ENCODE measurements around the gene SAPCD1.
"Not testable (repeated sequence)": the region's sequence is repeated elsewhere in the genome, so short reads cannot be mapped to it uniquely, and the experiment has no call there.

SAPCD1 gene

DNA sequence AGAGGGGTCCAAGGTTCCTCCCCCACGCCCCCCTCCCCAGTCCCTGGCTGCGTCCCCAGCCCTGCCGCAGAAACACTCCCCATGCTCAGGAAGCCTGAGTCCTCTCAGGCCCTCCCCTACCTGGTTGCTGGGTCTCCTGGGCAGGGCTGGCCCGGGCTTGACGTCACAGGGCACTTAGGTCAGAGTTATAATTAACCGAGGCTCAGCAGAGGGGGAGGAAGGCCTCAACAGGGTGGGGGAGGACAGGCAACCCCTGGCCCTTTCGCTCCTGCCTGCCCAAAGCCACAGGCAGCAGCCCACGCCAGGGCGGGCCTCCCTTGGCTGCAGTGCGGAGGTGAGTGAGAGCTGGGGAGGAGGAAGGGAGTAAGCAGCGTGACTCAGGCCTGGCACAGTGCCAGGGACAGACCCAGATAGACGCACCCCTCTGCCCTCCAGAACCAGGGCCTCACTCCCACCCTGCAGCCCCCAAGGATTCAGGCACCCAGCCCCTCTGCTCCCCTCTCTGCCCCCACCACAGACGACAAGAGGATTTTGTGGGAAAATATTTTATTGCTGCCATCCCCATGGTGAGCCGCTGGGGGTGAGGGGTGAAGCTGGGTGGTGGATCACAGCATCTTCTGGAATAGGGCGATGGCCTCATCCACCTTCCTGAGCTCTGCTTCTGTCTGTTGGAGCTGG is 14.7 kb downstream of the SAPCD1 start, which contains the start of gene VWA7:
Gene VWA7 (minus strand): TSS at position 340 of the 678 bp plus-strand sequence. CDS start 549 bp downstream, outside the sequence.
- DNase-seq (ENCODE audit: low spot score) (peak; percentile 91), FAIRE-seq (peak; percentile 73)

DNA sequence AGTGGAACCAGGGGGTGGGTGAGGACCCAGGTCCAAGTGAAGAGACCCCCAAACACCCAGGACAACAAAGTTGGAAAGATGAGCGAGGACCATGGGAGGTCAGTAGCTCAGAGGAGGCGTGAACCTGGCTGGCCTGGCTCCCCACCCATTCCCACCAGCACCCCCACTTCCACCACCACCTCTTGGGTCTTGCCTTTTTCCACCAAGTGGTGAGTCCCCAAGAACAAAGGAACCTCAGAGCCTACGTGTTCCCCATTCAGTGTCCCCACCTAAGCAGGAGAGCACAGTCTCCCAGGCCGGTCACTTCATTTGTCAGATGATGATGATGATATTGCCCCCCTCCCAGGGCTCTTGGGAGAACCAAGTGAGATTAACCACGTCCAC is 15.2 kb downstream of the SAPCD1 start:
- FAIRE-seq (no peak), DNase-seq (ENCODE audit: low spot score) (no peak)

DNA sequence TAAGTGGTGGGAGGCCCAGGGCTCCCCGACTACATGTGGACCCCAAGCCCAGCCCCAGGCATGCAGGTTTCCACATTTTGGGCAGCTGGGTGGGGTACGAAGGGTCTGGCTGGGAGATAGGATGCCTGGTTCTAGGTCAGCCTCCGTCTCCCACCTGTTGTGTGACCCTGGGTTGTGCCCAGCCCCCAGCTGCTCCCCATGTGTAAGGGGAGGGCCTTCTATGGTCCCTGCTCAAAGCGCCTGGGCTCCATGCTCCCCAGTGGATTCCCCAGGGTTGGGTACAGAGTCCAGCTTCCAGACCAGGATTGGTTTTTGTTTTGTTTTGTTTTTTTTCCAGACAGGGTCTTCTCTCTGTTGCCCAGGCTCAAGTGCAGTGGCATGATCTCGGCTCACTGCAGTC is 15.7 kb downstream of the SAPCD1 start:
- FAIRE-seq, result no peak
- no peak for DNase-seq (ENCODE audit: low spot score)

DNA sequence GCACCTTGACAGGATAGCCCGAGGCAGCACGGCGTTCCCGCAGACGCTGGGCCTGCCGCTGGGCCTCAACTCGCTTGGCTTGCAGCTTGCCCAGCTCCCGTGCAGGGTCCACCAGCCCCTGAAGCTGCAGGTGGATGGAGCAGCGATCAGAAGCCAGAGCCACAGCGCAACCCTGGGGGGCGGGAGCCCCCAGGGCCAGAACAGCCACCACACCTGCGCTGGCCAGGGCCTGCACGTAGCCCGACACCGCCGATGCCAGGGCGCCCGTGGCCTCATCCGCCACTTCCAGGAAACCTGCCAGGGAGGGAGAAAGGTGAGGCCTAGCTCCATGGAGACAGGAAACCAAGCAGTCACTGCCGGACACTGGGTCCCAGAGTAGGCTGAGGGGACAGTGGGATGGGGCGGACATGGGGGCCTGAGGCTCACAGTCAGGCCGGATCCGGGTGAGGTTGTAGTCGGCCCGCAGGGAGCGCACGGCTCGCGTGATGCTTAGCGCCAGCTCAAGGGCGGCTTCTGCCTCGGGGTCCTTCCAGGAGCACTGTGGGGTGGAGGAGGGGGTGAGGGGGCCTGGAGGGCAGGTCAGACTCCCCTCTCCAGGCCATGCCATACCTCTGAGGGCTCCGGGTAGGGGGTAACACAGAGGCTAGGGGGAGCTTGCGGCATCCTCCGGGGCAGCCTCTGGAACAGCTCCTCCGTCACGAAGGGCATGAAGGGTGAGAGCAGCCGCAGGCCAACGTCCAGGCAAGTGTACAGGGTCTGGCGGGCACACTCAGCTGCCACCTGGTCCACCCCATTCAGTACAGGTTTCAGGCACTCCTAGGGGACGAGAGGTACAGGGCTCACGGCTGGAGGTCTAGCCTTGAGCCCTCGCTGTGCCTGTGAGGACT is 16.8 kb downstream of the SAPCD1 start:
- FAIRE-seq, result no peak
- no peak for DNase-seq (ENCODE audit: low spot score)

DNA sequence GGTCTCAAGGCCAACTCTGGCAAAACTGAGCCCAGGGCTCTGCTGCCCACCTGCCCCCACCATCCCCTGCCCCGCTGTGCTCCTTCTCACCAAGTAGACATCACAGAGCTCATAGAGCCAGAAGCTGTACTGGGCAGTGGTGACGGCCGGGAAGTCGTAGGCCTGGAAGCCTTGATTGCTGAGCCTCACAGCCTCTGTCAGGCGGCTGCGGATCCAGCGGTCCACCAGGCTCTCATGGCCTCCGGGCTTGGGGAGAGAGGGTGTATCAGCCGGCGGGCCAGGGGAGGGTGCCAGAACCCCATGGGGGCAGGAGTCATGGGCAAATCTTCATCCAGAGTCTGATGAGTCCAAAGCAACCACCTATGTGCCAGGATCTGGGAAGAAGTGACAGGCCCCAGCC is 17.5 kb downstream of the SAPCD1 start:
- FAIRE-seq, result no peak
- no peak for DNase-seq (ENCODE audit: low spot score)

DNA sequence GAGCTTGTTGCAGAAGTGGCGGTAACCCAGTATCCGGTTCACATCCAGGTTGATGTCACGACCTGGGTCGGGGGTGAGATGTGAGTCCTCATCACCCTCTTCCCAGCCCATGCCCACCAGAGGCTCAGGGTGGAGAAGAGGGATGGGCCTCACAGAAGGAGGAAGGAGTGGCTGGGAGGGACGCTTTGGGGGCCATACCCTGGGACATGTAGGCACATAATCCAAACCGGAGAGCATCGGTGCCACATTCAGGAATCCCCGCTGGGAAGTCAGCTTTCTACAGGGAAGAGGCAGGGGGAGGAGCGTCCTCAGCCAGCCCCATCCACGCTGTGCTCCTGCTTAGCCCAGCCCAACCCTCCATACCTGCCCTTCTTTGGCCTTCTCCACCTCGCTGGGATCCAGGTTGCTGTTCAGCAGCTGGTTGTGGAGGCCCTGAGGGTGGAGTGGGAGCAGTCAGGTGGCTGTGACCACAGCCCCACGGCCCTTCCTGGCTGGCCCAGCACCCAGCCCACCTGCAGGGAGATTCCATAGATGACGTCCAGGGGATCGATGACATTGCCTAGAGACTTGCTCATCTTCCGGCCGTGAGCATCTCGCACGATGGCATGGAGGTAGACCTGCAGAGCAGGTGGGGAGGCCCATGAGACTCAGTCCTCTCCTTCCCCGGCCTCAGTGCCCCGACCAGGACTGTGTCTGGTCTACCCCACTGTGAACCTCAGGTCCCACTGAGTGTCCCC is 18.2 kb downstream of the SAPCD1 start:
- FAIRE-seq, result no peak

DNA sequence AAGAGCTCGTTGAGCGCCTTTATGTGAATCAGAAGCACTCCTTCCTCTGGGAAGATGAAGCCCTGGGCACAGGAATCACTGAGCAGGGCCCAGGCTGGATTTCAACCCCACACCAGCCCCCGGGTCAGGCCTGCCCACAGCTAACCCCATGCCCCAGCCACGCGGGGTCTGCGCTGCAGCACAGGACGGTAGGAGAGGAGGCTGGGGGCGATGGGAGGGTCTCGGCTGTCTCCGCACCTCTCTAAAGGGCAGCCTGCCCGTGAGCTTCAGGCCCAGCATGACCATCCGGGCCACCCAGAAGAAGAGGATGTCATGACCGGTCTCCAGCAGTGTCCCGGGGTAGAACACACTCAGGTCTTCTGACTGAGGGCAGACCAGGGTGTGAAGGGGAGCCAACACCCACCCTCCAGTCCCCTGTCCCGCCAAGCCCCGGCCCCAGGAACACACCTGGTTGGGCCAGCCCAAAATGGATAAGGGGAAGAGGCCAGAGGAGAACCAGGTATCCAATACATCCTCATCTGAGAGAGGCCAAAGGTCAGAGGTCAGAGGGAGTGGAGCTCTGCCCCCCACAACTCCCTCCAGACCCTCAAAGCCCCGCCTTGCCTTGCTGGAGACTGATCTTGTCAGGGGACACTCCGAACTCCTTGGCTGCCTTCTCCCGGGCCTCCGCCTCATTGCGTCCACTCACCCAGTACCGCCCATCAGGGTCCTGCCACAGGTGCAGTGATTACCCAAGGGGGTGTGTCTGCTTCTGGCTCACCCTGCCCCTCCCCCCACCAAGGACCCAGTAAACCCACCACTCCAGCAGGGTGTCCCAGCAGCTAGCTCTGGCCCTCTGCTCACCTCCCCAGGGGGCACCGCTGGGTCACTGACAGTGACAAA is 19.0 kb downstream of the SAPCD1 start:
- DNase-seq (ENCODE audit: low spot score) (no peak), FAIRE-seq (no peak)

More for the DNA sequence above, 18.2 kb downstream of the SAPCD1 start:
- no peak for DNase-seq (ENCODE audit: low spot score)

DNA sequence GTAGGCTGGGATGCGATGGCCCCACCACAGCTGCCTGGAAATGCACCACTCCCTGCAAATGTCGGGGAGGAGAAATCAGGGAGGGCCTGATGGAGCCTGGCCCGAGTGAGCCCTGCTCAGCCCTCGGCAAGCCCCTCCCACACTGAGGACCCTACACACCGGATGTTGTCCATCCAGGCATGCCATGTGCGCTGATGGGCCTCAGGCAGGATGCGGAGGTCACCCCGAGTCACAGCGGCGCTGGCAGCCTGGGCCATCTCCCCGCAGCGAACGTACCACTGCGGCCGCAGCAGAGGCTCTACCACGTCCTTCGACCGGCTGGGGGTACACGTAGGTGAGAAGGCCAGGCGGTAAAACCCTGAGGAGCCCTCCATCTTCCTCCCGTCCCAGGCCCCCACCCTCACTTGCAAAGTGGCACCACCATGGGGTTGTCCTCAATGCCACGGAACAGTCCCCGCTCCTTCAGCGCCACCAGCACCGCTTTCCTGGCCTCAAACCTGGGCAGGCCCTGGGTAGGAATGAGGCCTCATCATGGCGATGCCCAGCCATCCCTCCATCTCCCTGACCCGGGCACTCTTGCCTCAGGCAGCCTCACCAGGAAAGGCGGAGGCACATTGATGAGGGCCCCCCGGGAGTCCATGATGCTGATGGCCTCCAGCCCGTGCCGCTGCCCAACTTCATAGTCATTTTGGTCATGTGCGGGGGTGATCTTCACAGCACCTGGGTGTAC is 19.8 kb downstream of the SAPCD1 start:
- DNase-seq (ENCODE audit: low spot score) (no peak), FAIRE-seq (no peak)

DNA sequence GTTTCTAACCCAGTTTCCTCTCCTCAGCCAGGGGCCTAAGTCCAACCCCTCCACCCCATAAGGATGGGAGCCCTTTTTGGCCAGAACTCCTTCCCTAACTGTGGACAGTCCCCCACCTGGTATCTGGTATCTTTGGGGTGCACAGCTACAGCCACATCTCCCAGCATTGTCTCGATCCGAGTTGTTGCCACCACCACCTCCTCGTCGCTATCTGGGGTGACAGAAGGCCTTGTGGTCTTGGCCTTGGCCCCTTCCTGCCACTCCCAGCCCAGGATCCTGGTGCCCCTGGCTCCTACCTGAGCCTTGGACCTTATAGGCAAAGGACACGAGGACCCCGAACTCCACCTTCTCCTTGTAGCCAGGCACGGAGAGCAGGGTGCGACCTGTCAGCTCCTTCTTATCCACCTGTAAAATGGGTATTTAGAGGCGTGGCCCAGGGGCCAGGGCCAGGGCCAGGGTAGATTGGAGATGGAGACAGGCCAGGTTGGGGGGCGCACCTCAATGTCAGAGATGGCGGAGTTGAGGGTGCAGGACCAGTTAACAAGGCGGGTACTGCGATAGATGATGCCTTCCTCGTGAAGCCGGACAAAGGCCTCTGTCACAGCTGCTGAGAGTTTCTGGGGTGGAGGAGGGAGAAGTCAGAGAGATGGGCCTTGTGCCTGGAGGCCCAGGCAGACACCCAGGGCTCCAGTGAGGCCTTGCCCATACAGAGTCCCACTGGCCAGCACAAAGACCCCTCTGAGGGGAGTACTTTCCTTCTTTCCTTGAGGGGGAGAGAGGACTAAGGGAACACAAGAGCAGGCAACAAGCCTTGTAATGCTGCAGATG is 21.9 kb downstream of the SAPCD1 start:
- DNase-seq (ENCODE audit: low spot score), result no peak

DNA sequence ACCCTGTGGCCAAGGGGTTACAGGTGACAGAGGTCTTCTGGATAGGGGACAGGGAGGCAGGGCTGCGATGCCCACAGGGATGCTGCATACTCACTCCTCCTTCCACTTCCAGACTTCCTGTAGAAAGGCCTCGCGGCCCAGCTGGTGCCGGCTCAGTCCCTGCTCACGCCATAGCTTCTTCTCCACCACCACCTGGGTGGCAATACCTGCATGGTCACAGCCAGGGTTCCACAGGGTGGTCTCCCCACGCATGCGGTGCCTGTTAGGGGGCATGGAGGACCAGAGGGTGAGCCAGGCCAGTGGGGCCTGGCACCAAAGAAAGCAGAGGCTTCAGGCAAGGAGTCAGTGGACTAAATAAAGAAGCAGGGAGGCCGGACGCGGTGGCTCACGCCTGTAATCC is 23.0 kb downstream of the SAPCD1 start:
- FAIRE-seq, result no peak

More for the DNA sequence above, 21.9 kb downstream of the SAPCD1 start:
- no peak for FAIRE-seq

DNA sequence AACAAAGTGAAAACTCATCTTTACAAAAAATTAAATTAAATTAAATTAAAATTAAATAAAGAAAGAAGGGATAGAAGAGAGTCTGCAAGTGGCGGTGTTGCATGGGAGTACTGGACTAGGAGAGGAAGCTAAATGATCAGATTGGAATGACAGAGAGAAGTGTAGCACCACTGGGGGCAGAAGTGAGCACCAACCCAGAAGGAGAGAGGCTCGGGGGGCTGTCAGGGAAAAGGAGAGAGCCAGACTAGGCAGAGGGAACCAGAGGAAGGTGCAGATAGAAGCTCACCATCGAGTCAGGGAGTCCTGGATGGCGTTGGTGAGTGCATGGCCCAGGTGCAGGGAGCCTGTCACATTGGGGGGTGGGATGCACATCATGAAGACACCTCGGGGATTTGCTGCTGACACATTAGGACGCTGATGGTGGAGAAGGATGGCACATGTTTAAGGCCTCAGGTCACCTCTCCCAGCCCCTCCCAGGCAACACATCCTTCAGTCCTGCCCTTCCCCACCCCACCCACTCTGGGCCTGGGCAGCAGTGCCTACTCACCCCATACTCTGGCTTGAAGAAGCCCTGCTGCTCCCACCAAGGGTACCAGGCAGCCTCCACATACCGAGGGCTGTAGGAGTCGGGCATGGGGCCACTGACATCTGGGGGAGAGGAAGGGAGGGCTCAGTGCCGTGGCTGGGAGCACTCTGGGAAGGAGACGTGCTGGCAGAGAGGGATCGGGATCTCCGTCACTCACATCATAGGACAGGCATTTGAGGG is 29.1 kb downstream of the SAPCD1 start:
- no peak for FAIRE-seq
- peak; percentile 16 for DNase-seq (ENCODE audit: low spot score)

More for the DNA sequence above, 23.0 kb downstream of the SAPCD1 start:
- DNase-seq (ENCODE audit: low spot score), result no peak

DNA sequence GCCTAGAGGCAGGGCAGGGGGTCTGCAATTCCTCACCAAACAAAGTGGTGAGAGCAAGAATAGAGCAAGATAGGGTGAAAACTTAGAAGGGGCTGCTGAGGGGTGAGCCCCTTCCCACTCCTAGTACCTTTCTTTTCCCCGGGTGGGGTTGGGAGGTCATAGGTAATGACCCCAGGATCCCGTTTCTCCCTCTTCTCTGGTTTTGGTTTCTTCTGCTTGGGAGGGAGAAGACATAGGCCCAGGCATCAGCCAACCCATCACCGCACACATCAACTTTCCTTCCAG is 29.6 kb downstream of the SAPCD1 start:
- FAIRE-seq (no peak), DNase-seq (ENCODE audit: low spot score) (no peak)

DNA sequence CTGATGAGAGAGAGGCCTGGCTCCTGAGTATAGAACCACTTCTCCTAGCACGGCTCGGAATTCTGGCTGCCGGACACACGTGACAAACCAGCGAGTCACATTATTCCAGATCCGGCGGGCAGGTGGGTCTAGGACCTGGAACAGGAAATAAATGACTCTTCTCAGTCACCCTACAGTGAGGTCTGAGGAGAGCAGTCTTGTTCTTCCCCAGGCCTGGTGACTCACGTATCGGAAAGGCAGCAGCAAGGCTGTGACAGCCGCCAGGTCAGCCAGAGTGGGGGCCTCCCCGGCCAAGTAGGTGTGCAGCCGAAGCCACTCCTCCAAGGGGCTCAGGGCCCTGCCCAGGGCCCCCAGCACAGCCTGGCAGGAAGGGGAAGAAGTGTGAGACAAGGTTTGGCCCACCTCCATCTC is 30.3 kb downstream of the SAPCD1 start:
- peak; percentile 63 for FAIRE-seq

DNA sequence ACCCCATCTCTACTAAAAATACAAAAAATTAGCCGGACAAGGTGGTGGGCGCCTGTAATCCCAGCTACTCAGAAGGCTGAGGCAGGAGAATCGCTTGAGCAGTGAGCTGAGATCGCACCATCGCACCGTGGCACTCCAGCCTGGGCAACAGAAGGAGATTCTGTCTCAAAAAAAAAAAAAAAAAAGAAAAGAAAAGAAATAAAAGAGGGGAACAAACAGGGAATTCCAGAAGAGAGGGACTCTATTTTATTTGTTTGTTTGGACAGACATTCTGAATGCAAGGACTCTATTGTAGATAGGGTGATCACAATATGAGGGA is 31.4 kb downstream of the SAPCD1 start:
- not testable (repeated sequence) for DNase-seq (ENCODE audit: low spot score); FAIRE-seq

More for the DNA sequence above, 30.3 kb downstream of the SAPCD1 start:
- peak; percentile 89 for DNase-seq (ENCODE audit: low spot score)

DNA sequence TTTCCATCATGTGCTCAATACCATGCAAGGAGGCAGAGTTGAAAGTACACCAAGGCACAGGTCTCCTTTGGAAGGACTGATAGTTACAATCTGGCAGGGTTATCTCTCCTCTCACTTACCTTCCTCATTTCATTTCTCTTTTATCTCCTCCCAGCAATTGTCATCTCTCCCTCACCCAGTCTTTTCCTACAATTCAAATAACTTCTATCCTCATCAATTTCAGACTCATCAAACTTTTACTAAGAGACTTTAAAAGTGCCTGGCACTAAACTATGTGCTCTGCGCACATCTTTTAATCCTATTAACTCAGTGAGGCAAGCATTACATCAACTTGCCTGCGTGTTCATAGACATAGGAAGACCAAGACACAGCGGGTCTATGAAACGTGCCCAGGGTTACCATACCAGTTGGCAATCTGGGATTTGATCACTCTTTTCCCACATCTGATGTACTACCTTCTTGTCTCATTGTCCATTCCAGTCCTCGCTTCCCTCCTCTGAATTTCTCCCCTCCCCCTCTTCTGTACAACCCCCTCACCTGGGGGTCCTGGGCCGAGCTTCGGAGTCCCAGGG is 31.9 kb downstream of the SAPCD1 start:
- no peak for FAIRE-seq
- no peak for DNase-seq (ENCODE audit: low spot score)

DNA sequence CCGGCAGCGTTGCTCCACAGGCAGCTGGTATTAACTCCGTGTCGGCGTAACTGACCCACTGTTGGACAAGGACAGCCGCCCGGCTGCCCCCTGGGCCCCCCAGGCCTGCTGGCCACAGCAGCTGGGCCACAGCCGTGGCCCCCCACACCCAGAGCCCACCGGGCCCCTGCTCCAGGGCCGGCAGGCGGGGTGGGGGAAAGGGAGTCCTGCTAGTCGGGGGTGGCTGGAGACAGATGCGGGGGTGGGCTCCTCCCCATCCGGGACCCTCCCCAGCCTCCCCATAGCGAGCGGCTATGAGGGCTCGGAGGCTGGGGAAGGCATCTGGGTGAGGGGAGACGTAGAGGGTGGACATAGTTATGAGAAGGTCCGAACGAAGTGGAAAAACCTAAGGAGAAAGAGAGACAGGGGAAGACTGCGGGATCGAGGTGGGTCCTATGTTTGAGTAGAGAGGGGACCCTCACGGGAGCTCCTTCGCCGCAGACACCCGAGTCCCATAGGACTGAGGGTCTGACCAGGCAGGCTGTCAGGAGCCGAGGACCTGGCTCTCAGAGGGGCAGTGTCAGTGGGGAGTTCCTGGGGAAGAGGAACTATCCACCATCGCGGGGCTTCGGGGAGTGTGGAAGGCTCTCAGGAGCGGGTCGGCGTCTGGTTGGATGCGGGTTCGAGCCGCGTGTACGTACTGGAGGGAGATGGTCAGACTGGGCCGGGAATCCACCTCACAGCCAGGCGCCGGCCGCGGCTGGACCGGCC is 32.6 kb downstream of the SAPCD1 start:
- FAIRE-seq (no peak), DNase-seq (ENCODE audit: low spot score) (no peak)

DNA sequence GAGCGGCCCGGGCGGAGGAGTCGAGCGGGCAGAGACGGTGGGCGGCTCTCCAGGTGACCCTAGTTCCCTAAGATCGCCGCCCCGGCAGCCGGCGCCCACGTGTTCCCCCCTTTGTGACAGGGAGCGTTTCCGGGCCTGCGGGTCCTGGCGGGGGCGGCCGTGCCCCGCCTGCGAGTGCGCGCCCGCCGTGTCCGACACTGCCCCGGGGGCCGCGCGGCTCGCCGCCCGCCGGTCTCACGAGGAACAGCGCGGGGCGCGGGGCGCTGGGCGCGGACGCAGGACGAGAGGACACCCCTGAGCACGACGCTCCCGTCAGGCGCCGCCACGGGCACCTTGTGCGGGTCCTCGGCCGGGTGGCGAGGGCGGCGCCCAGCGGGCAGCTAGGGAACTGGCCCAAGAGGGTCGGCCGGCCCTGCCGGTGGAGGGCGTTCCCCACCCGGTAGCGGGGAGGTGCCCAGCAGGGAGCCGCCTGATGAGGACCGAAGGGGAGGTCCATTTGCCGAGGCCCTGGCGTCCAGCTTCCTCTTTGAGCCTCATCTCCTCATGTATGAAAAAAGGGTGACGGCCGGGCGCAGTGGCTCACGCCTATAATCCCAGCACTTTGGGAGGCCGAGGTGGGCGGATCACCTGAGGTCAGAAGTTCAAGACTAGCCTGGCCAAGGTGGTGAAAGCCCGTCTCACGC is 33.3 kb downstream of the SAPCD1 start, which contains the start of gene VARS1:
Gene VARS1 (minus strand): TSS at position 137 of the 683 bp plus-strand sequence. CDS start 535 bp downstream, outside the sequence.
- no peak for FAIRE-seq
- DNase-seq (ENCODE audit: low spot score), result peak; percentile 85

Data from RCC 7860 (cell line).